Cardiac muscle cell (in vitro differentiated cells and primary cell): ENCODE data around the gene PCDH15. TPM values are rescaled to one million over a fixed set of nuclear protein-coding genes. Genes with fewer than 3 reads are reported as not detected.

ENCODE experiments used
- DNase-seq, 2 donors: peaks; one replicate each; pipeline versions ENCODE4 v3.0.0 to v3.0.0-alpha.2; 2010 to 2017; ENCODE audit warnings: low read depth in 1 of 2, low spot score in 1 of 2
- H3K27ac ChIP-seq: fragments of 200-600 bp; sonication (generic); 2 replicates; pipeline ENCODE4 v1.5.1; 2016
- H3K27me3 ChIP-seq: fragments of 200-600 bp; sonication (generic); 2 replicates; pipeline ENCODE4 v1.6.0; 2016; ENCODE audit warnings: control low read depth
- H3K36me3 ChIP-seq: fragments of 200-600 bp; sonication (generic); 2 replicates; pipeline ENCODE4 v1.5.1; 2016; ENCODE audit warnings: control low read depth
- H3K4me1 ChIP-seq: fragments of 200-600 bp; sonication (generic); 2 replicates; pipeline ENCODE4 v1.8.1; 2017; ENCODE audit warnings: low read depth, mild to moderate bottlenecking, mixed run types
- H3K4me3 ChIP-seq: fragments of 200-600 bp; sonication (generic); 2 replicates; pipeline ENCODE4 v1.5.1; 2016; ENCODE audit warnings: mild to moderate bottlenecking
- H3K9me3 ChIP-seq: fragments of 200-600 bp; sonication (generic); 2 replicates; pipeline ENCODE4 v1.5.1; 2017; ENCODE audit warnings: low read depth, mild to moderate bottlenecking, control low read depth
- polyA plus RNA-seq: library from polyadenylated mRNA; unstranded; fragments of >200 nt; fragmentation: Nextera tagmentation; extraction: Ambion mirVana; gene quantifications from 2 replicates; pipeline ENCODE4 v1.2.1, GENCODE V29; 2016
- total RNA-seq: library from RNA; depleted of rRNA; stranded (reverse); fragments of >200 nt; gene quantifications from 2 replicates; pipeline ENCODE4 v1.2.3, GENCODE V29; 2016
- TF ChIP-seq, protein P1 (sequence below): IDR thresholded peaks from 2 replicates; pipeline ENCODE4 v1.5.1; 2012; ENCODE audit warnings: low read depth, mild to moderate bottlenecking, low read length

Gene PCDH15
- total and polyA plus RNA-seq, 2 experiments from 2014 or later: 0.30 TPM; not detected in 1

DNA sequence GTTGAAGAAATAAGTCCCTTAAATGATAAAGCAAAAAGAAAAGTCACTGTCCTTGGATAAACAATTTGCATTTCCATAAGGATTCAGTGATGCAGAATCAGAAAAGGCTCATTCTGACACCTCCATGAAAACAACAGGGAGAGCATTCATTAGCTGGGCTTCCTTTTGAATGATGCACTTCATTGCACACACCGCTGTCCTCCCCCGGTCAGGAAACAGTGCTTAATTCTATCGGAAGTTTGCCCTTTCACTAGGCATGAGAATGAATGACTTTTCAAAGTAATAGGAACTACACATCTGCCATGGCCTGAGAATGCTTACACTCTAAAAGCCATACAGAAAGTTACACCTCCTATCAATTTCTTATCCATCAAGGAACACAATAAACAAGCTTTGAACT, 4.2 kb downstream of the PCDH15 start:
- no peaks in the 10 kb centered on the region for H3K4me1 ChIP-seq
- H3K4me3 ChIP-seq: no peak overlapping the region
- no peak for DNase-seq
- no peaks in the 10 kb centered on the region for H3K9me3 ChIP-seq
- H3K27me3 ChIP-seq: peaks cover 8% of the 10 kb centered on the region
- H3K27ac ChIP-seq: no peak overlapping the region
- no peaks in the 10 kb centered on the region for H3K36me3 ChIP-seq
- TF ChIP-seq, protein P1, sequence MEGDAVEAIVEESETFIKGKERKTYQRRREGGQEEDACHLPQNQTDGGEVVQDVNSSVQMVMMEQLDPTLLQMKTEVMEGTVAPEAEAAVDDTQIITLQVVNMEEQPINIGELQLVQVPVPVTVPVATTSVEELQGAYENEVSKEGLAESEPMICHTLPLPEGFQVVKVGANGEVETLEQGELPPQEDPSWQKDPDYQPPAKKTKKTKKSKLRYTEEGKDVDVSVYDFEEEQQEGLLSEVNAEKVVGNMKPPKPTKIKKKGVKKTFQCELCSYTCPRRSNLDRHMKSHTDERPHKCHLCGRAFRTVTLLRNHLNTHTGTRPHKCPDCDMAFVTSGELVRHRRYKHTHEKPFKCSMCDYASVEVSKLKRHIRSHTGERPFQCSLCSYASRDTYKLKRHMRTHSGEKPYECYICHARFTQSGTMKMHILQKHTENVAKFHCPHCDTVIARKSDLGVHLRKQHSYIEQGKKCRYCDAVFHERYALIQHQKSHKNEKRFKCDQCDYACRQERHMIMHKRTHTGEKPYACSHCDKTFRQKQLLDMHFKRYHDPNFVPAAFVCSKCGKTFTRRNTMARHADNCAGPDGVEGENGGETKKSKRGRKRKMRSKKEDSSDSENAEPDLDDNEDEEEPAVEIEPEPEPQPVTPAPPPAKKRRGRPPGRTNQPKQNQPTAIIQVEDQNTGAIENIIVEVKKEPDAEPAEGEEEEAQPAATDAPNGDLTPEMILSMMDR: no peak

DNA sequence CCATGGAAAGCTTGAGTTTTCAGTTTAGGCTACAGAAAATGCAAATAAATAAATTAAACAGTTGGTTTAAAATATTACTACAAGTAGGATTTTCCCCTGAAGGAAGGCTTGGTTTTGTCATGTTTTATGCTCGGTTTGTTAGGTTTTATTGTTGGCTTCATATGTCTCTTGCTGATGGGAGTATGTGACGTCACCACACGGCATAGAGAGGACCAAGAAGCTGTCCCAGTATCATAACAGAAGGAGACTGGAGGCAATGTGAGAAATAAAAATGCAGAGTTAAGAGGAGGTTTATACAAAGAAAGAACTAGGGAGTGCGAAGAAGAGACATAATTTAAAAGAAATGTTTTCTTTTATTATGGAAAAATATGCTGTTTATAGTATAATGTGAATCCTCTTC, 24.4 kb downstream of the PCDH15 start:
- no peaks in the 10 kb centered on the region for H3K4me1 ChIP-seq
- H3K27me3 ChIP-seq: no peaks in the 10 kb centered on the region
- TF ChIP-seq, protein P1: no peak
- H3K9me3 ChIP-seq: no peaks in the 10 kb centered on the region
- no peak for DNase-seq
- H3K27ac ChIP-seq: no peak overlapping the region
- H3K4me3 ChIP-seq: no peak overlapping the region
- H3K36me3 ChIP-seq: no peaks in the 10 kb centered on the region

DNA sequence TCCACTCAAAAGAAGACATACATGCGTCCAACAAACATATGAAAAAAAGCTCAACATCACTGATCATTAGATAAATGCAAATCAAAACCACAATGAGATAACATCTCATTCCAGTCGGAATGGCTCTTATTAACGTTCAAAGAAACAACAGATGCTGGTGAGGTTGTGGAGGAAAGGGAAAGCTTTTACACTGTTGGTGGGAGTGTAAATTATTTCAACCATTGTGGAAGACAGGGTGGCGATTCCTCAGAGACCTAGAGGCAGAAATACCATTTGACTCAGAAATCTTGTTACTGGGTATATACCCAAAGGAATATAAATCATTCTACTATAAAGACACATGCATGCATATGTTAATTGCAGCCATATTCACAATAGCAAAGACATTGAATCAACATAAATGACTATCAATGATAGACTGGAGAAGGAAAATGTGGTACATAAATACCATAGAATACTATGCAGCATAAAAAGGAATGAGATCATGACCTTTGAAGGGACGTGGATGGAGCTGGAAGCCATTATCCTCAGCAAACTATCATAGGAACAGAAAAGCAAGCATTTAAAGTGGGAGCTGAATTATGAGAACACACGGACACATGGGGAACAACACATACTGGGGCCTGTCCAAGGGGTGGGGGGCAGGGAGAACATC, 28.4 kb downstream of the PCDH15 start:
- no peaks in the 10 kb centered on the region for H3K36me3 ChIP-seq
- no peak overlapping the region for H3K4me3 ChIP-seq
- no peaks in the 10 kb centered on the region for H3K4me1 ChIP-seq
- no peak for DNase-seq
- TF ChIP-seq, protein P1: no peak
- no peaks in the 10 kb centered on the region for H3K9me3 ChIP-seq
- no peaks in the 10 kb centered on the region for H3K27me3 ChIP-seq
- H3K27ac ChIP-seq: no peak overlapping the region

DNA sequence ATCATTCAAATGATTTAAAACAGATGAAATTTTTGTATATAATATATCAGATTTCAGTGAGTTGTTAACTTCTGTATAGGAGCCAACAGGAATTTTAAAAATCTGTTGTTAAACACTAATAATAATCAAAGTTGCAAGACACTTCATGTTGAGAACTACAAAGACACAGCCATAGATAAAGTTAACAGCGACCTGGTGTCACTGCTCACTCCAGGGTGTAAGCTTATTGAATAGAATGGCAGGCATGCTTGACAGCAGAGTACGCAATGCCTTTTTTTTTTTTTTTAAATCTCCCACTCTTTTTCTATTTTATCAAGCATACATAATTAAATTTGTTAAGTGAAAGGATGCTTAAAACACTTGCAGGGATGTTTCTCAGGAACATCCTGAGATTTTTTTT, 32.0 kb downstream of the PCDH15 start:
- no peak overlapping the region for H3K4me3 ChIP-seq
- no peaks in the 10 kb centered on the region for H3K36me3 ChIP-seq
- TF ChIP-seq, protein P1: no peak
- no peak for DNase-seq
- no peaks in the 10 kb centered on the region for H3K9me3 ChIP-seq
- no peaks in the 10 kb centered on the region for H3K27me3 ChIP-seq
- H3K4me1 ChIP-seq: no peaks in the 10 kb centered on the region
- no peak overlapping the region for H3K27ac ChIP-seq

DNA sequence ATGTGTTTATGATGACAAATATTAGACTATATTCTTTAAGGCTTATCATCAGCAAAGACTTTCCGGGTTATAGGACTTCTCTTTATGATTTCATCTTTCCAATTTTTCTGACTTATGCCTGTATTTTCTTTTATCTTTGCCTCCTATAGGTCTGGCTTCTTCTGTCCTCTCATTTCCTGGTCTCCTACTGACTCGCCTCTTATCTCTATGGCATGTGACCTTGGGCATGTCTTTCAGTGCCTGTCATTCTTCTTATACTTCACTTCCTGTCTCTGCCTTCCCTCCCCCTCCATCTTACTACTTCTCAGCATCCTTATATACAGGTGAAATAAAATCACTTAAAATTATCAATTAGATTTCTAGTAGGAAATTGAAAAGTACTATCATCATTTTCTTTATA, 42.2 kb downstream of the PCDH15 start:
- no peak overlapping the region for H3K27ac ChIP-seq
- H3K27me3 ChIP-seq: no peaks in the 10 kb centered on the region
- TF ChIP-seq, protein P1: no peak
- no peaks in the 10 kb centered on the region for H3K9me3 ChIP-seq
- no peak for DNase-seq
- no peaks in the 10 kb centered on the region for H3K4me1 ChIP-seq
- H3K36me3 ChIP-seq: no peaks in the 10 kb centered on the region
- no peak overlapping the region for H3K4me3 ChIP-seq

DNA sequence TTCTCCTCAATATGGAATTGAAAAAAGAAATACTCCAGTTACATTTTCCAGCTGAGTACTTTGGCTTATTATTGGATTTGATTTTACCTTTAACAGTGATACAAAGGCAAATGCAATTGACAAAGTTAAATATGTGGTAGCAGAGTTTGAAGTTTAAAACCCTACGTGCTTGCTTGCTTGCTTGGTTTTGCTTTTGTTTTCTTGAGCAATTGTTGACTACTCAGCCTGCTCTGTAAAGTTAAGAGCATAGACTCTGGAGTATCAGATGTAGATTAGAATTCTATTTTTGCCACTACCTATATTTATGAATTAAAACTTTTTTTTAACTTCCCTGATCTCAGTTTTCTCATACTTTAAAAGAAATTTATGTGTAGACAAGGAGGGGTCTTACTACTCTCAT, 51.4 kb downstream of the PCDH15 start:
- Histone ChIP-seq H3K27ac (no peak overlapping the region), H3K4me1 (no peaks in the 10 kb centered on the region), H3K36me3 (no peaks in the 10 kb centered on the region), H3K9me3 (no peaks in the 10 kb centered on the region), H3K27me3 (no peaks in the 10 kb centered on the region), H3K4me3 (no peak overlapping the region)
- DNase-seq: no peak
- TF ChIP-seq, protein P1: no peak
